Measurements from ENCODE around the gene TSPAN15. TPM values are rescaled to one million over a fixed set of nuclear protein-coding genes. Genes with fewer than 3 reads are reported as not detected.

The TSPAN15 gene
- total and polyA plus RNA-seq, 2 donors (not counting 1 experiment from before 2014, with no cell fraction given): 0.56 to 2.6 TPM

- Histone ChIP-seq H3K9me3 (ENCODE audit: control insufficient read depth, insufficient read depth, low read depth, low read length) (no peaks in the 10 kb centered on the region), H3K4me2 (ENCODE audit: extremely low read depth, insufficient read depth, low read length) (no peak overlapping the region)
Measured at GRCh38 chr10:69425511-69426298, 25.6 kb upstream of the TSPAN15 start.

GRCh38 chr10:69426376-69426727 is 24.9 kb upstream of the TSPAN15 start:
- TF ChIP-seq EZH2 (IDR thresholded peaks at IDR 0.05; ENCODE audit: low read length, missing control alignments) (no peak), CTCF (conservative IDR thresholded peaks at IDR 0.05 in 1 of 2, IDR thresholded peaks at IDR 0.05 in 1 of 2; ENCODE audit: low read depth in 1 of 2, low read length in 2 of 2) (no peak)
- DNase-seq (ENCODE audit: low read depth in 2 of 2): peak in 1 of 2 donors; percentile 66

More at GRCh38 chr10:69425511-69426298, 25.6 kb upstream of the TSPAN15 start:
- no peaks in the 10 kb centered on the region for H4K20me1 ChIP-seq (ENCODE audit: control insufficient read depth, extremely low read depth, insufficient read depth, low read length)
- H3K27me3 ChIP-seq (ENCODE audit: control insufficient read depth, insufficient read depth, low read length): peaks cover 8% of the 10 kb centered on the region
- DNase-seq (ENCODE audit: low read depth in 2 of 2): no peak
- H3K4me3 ChIP-seq (replicated peaks in 1 of 4; ENCODE audit: control extremely low read depth in 1 of 4, insufficient read depth in 1 of 4, low read depth in 3 of 4, low read length in 4 of 4): no peak overlapping the region
- TF ChIP-seq CTCF (conservative IDR thresholded peaks at IDR 0.05 in 1 of 2, IDR thresholded peaks at IDR 0.05 in 1 of 2; ENCODE audit: low read depth in 1 of 2, low read length in 2 of 2) (no peak), EZH2 (IDR thresholded peaks at IDR 0.05; ENCODE audit: low read length, missing control alignments) (no peak)
- no peak overlapping the region for H3K9ac ChIP-seq (ENCODE audit: insufficient read depth, low read length)
- no peak overlapping the region for H2AFZ ChIP-seq (ENCODE audit: low read length)
- H3K79me2 ChIP-seq (ENCODE audit: control insufficient read depth, insufficient read depth, low read length): no peaks in the 10 kb centered on the region
- H3K4me1 ChIP-seq (ENCODE audit: control insufficient read depth, extremely low read depth, insufficient read depth, low read length): no peaks in the 10 kb centered on the region
- no peak overlapping the region for H3K27ac ChIP-seq (ENCODE audit: insufficient read depth, low read length)
- no peaks in the 10 kb centered on the region for H3K36me3 ChIP-seq (ENCODE audit: control insufficient read depth, insufficient read depth, low read length)

GRCh38 chr10:69428165-69428564 is 23.1 kb upstream of the TSPAN15 start:
- H2AFZ ChIP-seq (ENCODE audit: low read length): no peak overlapping the region
- TF ChIP-seq CTCF (conservative IDR thresholded peaks at IDR 0.05 in 1 of 2, IDR thresholded peaks at IDR 0.05 in 1 of 2; ENCODE audit: low read depth in 1 of 2, low read length in 2 of 2) (no peak), EZH2 (IDR thresholded peaks at IDR 0.05; ENCODE audit: low read length, missing control alignments) (no peak)

More at GRCh38 chr10:69426376-69426727, 24.9 kb upstream of the TSPAN15 start:
- Histone ChIP-seq H3K4me1 (ENCODE audit: control insufficient read depth, extremely low read depth, insufficient read depth, low read length) (no peaks in the 10 kb centered on the region), H4K20me1 (ENCODE audit: control insufficient read depth, extremely low read depth, insufficient read depth, low read length) (no peaks in the 10 kb centered on the region), H3K9me3 (ENCODE audit: control insufficient read depth, insufficient read depth, low read depth, low read length) (no peaks in the 10 kb centered on the region), H3K27ac (ENCODE audit: insufficient read depth, low read length) (no peak overlapping the region), H3K9ac (ENCODE audit: insufficient read depth, low read length) (no peak overlapping the region), H3K27me3 (ENCODE audit: control insufficient read depth, insufficient read depth, low read length) (peaks cover 8% of the 10 kb centered on the region), H3K79me2 (ENCODE audit: control insufficient read depth, insufficient read depth, low read length) (no peaks in the 10 kb centered on the region), H3K4me2 (ENCODE audit: extremely low read depth, insufficient read depth, low read length) (no peak overlapping the region), H2AFZ (ENCODE audit: low read length) (no peak overlapping the region), H3K36me3 (ENCODE audit: control insufficient read depth, insufficient read depth, low read length) (no peaks in the 10 kb centered on the region), H3K4me3 (replicated peaks in 1 of 4; ENCODE audit: control extremely low read depth in 1 of 4, insufficient read depth in 1 of 4, low read depth in 3 of 4, low read length in 4 of 4) (no peak overlapping the region)

More at GRCh38 chr10:69428165-69428564, 23.1 kb upstream of the TSPAN15 start:
- Histone ChIP-seq H3K9ac (ENCODE audit: insufficient read depth, low read length) (no peak overlapping the region), H3K9me3 (ENCODE audit: control insufficient read depth, insufficient read depth, low read depth, low read length) (no peaks in the 10 kb centered on the region), H3K4me1 (ENCODE audit: control insufficient read depth, extremely low read depth, insufficient read depth, low read length) (no peaks in the 10 kb centered on the region), H3K36me3 (ENCODE audit: control insufficient read depth, insufficient read depth, low read length) (no peaks in the 10 kb centered on the region), H3K4me3 (replicated peaks in 1 of 4; ENCODE audit: control extremely low read depth in 1 of 4, insufficient read depth in 1 of 4, low read depth in 3 of 4, low read length in 4 of 4) (no peak overlapping the region), H3K27me3 (ENCODE audit: control insufficient read depth, insufficient read depth, low read length) (peaks cover 4% of the 10 kb centered on the region), H4K20me1 (ENCODE audit: control insufficient read depth, extremely low read depth, insufficient read depth, low read length) (no peaks in the 10 kb centered on the region), H3K27ac (ENCODE audit: insufficient read depth, low read length) (no peak overlapping the region), H3K4me2 (ENCODE audit: extremely low read depth, insufficient read depth, low read length) (no peak overlapping the region), H3K79me2 (ENCODE audit: control insufficient read depth, insufficient read depth, low read length) (no peaks in the 10 kb centered on the region)
- no peak for DNase-seq (ENCODE audit: low read depth in 2 of 2)
